Ovary (tissue), 3 donors: ENCODE results near the gene PLCB1.

Source experiments
- CTCF ChIP-seq, 3 donors: fragments of 450-650 bp in 2 of 3; fragments of 200-600 bp in 1 of 3; IDR thresholded peaks; one replicate each; pipeline versions ENCODE4 v1.5.1 to v1.8.0; 2016 to 2022; ENCODE audit warnings: antibody characterized with exemption in 3 of 3, mild to moderate bottlenecking in 1 of 3
- EP300 ChIP-seq: sonication (generic); formaldehyde crosslinking; IDR thresholded peaks from one replicate; pipeline ENCODE4 v1.6.1; 2017; ENCODE audit warnings: antibody characterized with exemption
- POLR2A ChIP-seq: fragments of 450-650 bp; IDR thresholded peaks from one replicate; pipeline ENCODE4 v1.6.1; 2017; ENCODE audit warnings: antibody characterized with exemption, mild to moderate bottlenecking, moderate library complexity
- donor health status: DM: no; HTN: no; CAD: no.

GRCh38 chr20:8788275-8788674 lies 656.2 kb downstream of the PLCB1 start:
- TF ChIP-seq EP300, result no peak
- TF ChIP-seq CTCF (IDR thresholded peaks at IDR 0.05), result no peak
- TF ChIP-seq POLR2A, result no peak
